MM.1S (cell line): ENCODE measurements around the gene ELOA.
"Not testable (repeated sequence)": the region's sequence is repeated elsewhere in the genome, so short reads cannot be mapped to it uniquely, and the experiment has no call there.

Experiments used
- DNase-seq: peaks from one replicate; pipeline ENCODE4 v3.0.0-alpha.2; 2015
- H2AFZ ChIP-seq: fragments of 300-600 bp; sonication (generic); 2 replicates; pipeline ENCODE4 v1.6.0; 2016; ENCODE audit warnings: antibody characterized with exemption, low read length
- H3F3A ChIP-seq: fragments of 300-600 bp; sonication (generic); 2 replicates; pipeline ENCODE4 v1.6.1; 2016; ENCODE audit warnings: mild to moderate bottlenecking, antibody characterized with exemption, low read length, moderate library complexity, mixed read lengths; ENCODE audit not compliant: insufficient read depth
- H3K27ac ChIP-seq: fragments of 300-600 bp; sonication (generic); 2 replicates; pipeline ENCODE4 v1.5.1; 2016; ENCODE audit warnings: mild to moderate bottlenecking, low read length
- H3K27me3 ChIP-seq: fragments of 300-600 bp; sonication (generic); replicated peaks from 2 replicates; pipeline ENCODE4 v1.6.0; 2016; ENCODE audit warnings: low read length; ENCODE audit not compliant: insufficient read depth
- H3K36me3 ChIP-seq: fragments of 300-600 bp; sonication (generic); replicated peaks from 2 replicates; pipeline ENCODE4 v1.6.1; 2016; ENCODE audit warnings: mild to moderate bottlenecking, low read length, mixed read lengths; ENCODE audit not compliant: insufficient read depth
- H3K4me1 ChIP-seq: fragments of 300-600 bp; sonication (generic); 2 replicates; pipeline ENCODE4 v1.6.1; 2016; ENCODE audit warnings: low read length, mixed read lengths
- H3K4me2 ChIP-seq: fragments of 300-600 bp; sonication (generic); 2 replicates; pipeline ENCODE4 v1.6.0; 2016; ENCODE audit warnings: low read depth, low read length
- H3K4me3 ChIP-seq: fragments of 300-600 bp; sonication (generic); 2 replicates; pipeline ENCODE4 v1.5.1; 2016; ENCODE audit warnings: low read length, mixed read lengths
- H3K79me2 ChIP-seq: fragments of 300-600 bp; sonication (generic); 2 replicates; pipeline ENCODE4 v1.6.1; 2016; ENCODE audit warnings: mixed run types, low read length, mixed read lengths
- H3K9ac ChIP-seq: fragments of 300-600 bp; sonication (generic); 2 replicates; pipeline ENCODE4 v1.6.1; 2016; ENCODE audit warnings: low read length, mixed read lengths
- H3K9me2 ChIP-seq: fragments of 300-600 bp; sonication (generic); replicated peaks from 2 replicates; pipeline ENCODE4 v1.6.1; 2016; ENCODE audit warnings: mild to moderate bottlenecking, low read length, mixed read lengths; ENCODE audit not compliant: insufficient read depth
- H3K9me3 ChIP-seq: fragments of 300-600 bp; sonication (generic); replicated peaks from 2 replicates; pipeline ENCODE4 v1.6.1; 2016; ENCODE audit warnings: mild to moderate bottlenecking, low read length, mixed read lengths; ENCODE audit not compliant: insufficient read depth
- H4K20me1 ChIP-seq: fragments of 300-600 bp; sonication (generic); 2 replicates; pipeline ENCODE4 v1.6.1; 2016; ENCODE audit warnings: mild to moderate bottlenecking, low read length, moderate library complexity, mixed read lengths; ENCODE audit not compliant: insufficient read depth
- CTCF ChIP-seq: fragments of 300-600 bp; sonication (generic); IDR thresholded peaks from 2 replicates; pipeline ENCODE4 v1.5.1; 2016; ENCODE audit warnings: antibody characterized with exemption, low read length, mixed read lengths
- EZH2 ChIP-seq: fragments of 300-600 bp; sonication (generic); optimal IDR thresholded peaks from 2 replicates; pipeline ENCODE3; 2017; ENCODE audit warnings: low read depth, mild to moderate bottlenecking, antibody characterized with exemption, low read length, mixed read lengths
- EZH2phosphoT487 ChIP-seq: fragments of 300-600 bp; sonication (generic); IDR thresholded peaks from 2 replicates; pipeline ENCODE4 v1.6.1; 2018; ENCODE audit warnings: antibody characterized with exemption, low read length

ELOA gene

DNA sequence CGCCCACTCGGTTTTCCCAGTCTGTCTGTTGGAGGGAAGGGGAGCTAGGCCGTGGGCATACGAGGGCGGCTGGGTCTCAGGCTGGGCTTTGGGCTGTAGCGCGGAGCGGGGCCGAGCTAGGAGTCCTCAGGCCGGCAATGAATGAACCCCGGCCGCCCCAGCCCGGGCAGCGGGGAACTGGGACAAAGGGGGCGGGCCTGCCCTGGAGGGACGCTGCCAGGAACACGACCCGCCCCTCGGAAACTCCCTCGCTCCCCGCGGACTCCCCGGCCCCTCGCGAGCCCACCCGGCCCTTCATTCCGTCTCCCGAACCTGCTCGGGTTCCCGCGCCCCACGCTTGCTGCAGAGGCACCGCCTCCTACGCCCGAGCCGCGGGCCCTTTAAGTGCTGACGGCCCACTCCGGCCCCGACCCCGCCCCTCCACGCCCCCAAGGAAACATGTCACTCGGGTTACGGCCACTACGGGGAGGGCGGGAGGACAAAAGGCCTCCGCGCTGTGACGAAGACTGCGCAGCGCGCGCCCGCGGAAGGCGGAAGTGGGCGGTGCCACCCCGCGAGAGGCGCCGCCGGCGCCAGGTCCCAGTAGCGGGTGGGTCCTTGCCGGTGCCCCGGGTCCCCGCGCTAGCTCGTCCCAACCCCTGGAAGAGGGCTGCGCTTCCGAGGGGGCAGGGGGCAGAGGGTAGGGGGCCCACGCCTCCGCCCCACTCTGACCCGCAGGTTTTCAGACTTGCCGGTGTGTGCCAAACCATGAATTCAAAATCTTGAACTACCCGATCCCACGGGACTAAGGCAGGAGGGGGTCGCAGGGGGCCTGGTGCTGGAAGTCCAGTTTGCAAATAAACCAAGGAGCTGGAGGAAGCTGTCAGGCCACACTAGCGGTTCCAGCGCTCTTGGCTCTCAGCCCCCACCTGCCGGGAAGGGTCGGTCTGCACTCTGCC lies 57.4 kb downstream of the ELOA start, which contains the start of gene GALE:
Gene GALE (minus strand): TSS at position 355 of the 938 bp plus-strand sequence. CDS start 1,747 bp downstream, outside the sequence.
- H3K27me3 ChIP-seq = no peaks in the 10 kb centered on the region
- H3K36me3 ChIP-seq = no peaks in the 10 kb centered on the region
- H3K9me2 ChIP-seq = no peaks in the 10 kb centered on the region
- peak within 1 kb of the TSS; percentile 45; the same call in 1 of the 2 replicates for H3K27ac ChIP-seq
- H3K79me2 ChIP-seq = no peaks in the 10 kb centered on the region
- peak within 1 kb of the TSS; percentile 93 for H2AFZ ChIP-seq
- H3K9ac ChIP-seq = peak within 1 kb of the TSS; percentile 91
- H3K4me3 ChIP-seq = peak within 1 kb of the TSS; percentile 82
- H3F3A ChIP-seq = peaks cover 12% of the 10 kb centered on the region
- TF ChIP-seq EZH2 (no peak), CTCF (no peak), EZH2phosphoT487 (no peak)
- peaks cover 18% of the 10 kb centered on the region for H3K4me1 ChIP-seq
- no peaks in the 10 kb centered on the region for H4K20me1 ChIP-seq
- no peaks in the 10 kb centered on the region for H3K9me3 ChIP-seq
- DNase-seq = peak; percentile 97
- H3K4me2 ChIP-seq = peak within 1 kb of the TSS; percentile 98

- Histone ChIP-seq H3K27me3 (no peaks in the 10 kb centered on the region), H3K36me3 (no peaks in the 10 kb centered on the region), H3K9me3 (no peaks in the 10 kb centered on the region), H3K9ac (peak overlapping the region; percentile 91), H4K20me1 (no peaks in the 10 kb centered on the region), H2AFZ (peak overlapping the region; percentile 89), H3K4me1 (peaks cover 18% of the 10 kb centered on the region), H3K27ac (no peak overlapping the region; the same call in 1 of the 2 replicates), H3F3A (peaks cover 12% of the 10 kb centered on the region), H3K4me3 (peak overlapping the region; percentile 82), H3K79me2 (no peaks in the 10 kb centered on the region), H3K4me2 (peak overlapping the region; percentile 94), H3K9me2 (no peaks in the 10 kb centered on the region)
- no peak for TF ChIP-seq EZH2phosphoT487
- TF ChIP-seq CTCF = no peak
- no peak for TF ChIP-seq EZH2
- DNase-seq = no peak
Measured at GRCh38 chr1:23801338-23801748, 58.1 kb downstream of the ELOA start.

GRCh38 chr1:23801876-23802275 lies 58.6 kb downstream of the ELOA start:
- Histone ChIP-seq H2AFZ (no peak overlapping the region), H3K9ac (no peak overlapping the region), H4K20me1 (no peaks in the 10 kb centered on the region), H3K27me3 (no peaks in the 10 kb centered on the region), H3K27ac (no peak overlapping the region), H3K9me3 (no peaks in the 10 kb centered on the region), H3K36me3 (no peaks in the 10 kb centered on the region), H3K4me3 (no peak overlapping the region), H3K4me1 (peaks cover 18% of the 10 kb centered on the region), H3F3A (peaks cover 12% of the 10 kb centered on the region), H3K79me2 (no peaks in the 10 kb centered on the region), H3K9me2 (no peaks in the 10 kb centered on the region), H3K4me2 (no peak overlapping the region)
- TF ChIP-seq EZH2phosphoT487 (no peak), CTCF (no peak), EZH2 (no peak)
- DNase-seq = no peak

- Histone ChIP-seq H3K4me1 (peaks cover 18% of the 10 kb centered on the region), H3F3A (peaks cover 12% of the 10 kb centered on the region)
- not testable (repeated sequence) for H2AFZ ChIP-seq, H3K27ac ChIP-seq, H3K36me3 ChIP-seq, H3K4me2 ChIP-seq, H4K20me1 ChIP-seq, H3K9me3 ChIP-seq, H3K4me3 ChIP-seq, H3K79me2 ChIP-seq, H3K9ac ChIP-seq, H3K9me2 ChIP-seq, DNase-seq, H3K27me3 ChIP-seq
Measured at GRCh38 chr1:23802809-23803342, 59.6 kb downstream of the ELOA start.
